Measurements from ENCODE around the gene CRYBA1.

The CRYBA1 gene

GRCh38 chr17:29240477-29240876 is 6.2 kb upstream of the CRYBA1 start:
- no peak for TF ChIP-seq CTCF (conservative IDR thresholded peaks at IDR 0.05; ENCODE audit: low read depth, low read length)
- no peak for DNase-seq (ENCODE audit: low read depth)
- no peak overlapping the region for H3K4me3 ChIP-seq (ENCODE audit: low read length)

GRCh38 chr17:29240968-29241963 is 5.4 kb upstream of the CRYBA1 start:
- DNase-seq (ENCODE audit: low read depth): peak; percentile 76
- H3K4me3 ChIP-seq (ENCODE audit: low read length): no peak overlapping the region
- no peak for TF ChIP-seq CTCF (conservative IDR thresholded peaks at IDR 0.05; ENCODE audit: low read depth, low read length)

- no peak for TF ChIP-seq CTCF (conservative IDR thresholded peaks at IDR 0.05; ENCODE audit: low read depth, low read length)
- no peak overlapping the region for H3K4me3 ChIP-seq (ENCODE audit: low read length)
Measured at GRCh38 chr17:29242051-29242450, 4.6 kb upstream of the CRYBA1 start.

GRCh38 chr17:29242790-29243189 is 3.9 kb upstream of the CRYBA1 start:
- no peak for DNase-seq (ENCODE audit: low read depth)
- TF ChIP-seq CTCF (conservative IDR thresholded peaks at IDR 0.05; ENCODE audit: low read depth, low read length): no peak
- H3K4me3 ChIP-seq (ENCODE audit: low read length): no peak overlapping the region

More at GRCh38 chr17:29242051-29242450, 4.6 kb upstream of the CRYBA1 start:
- no peak for DNase-seq (ENCODE audit: low read depth)

- peak; percentile 45 for TF ChIP-seq CTCF (conservative IDR thresholded peaks at IDR 0.05; ENCODE audit: low read depth, low read length)
- DNase-seq (ENCODE audit: low read depth): no peak
- H3K4me3 ChIP-seq (ENCODE audit: low read length): no peak overlapping the region
Measured at GRCh38 chr17:29243792-29244191, 2.9 kb upstream of the CRYBA1 start.

- no peak for TF ChIP-seq CTCF (conservative IDR thresholded peaks at IDR 0.05; ENCODE audit: low read depth, low read length)
- no peak overlapping the region for H3K4me3 ChIP-seq (ENCODE audit: low read length)
- no peak for DNase-seq (ENCODE audit: low read depth)
Measured at GRCh38 chr17:29245401-29245800, 1.3 kb upstream of the CRYBA1 start.

GRCh38 chr17:29247219-29247618 is 560 bp downstream of the CRYBA1 start:
- no peak for TF ChIP-seq CTCF (conservative IDR thresholded peaks at IDR 0.05; ENCODE audit: low read depth, low read length)
- H3K4me3 ChIP-seq (ENCODE audit: low read length): no peak overlapping the region
- no peak for DNase-seq (ENCODE audit: low read depth)

All from retinal pigment epithelial cell (primary cell).